Stimulated activated CD4-positive, alpha-beta T cell treated with anti-CD3 and anti-CD28 coated beads, Interleukin-1b, Interleukin-23, amount 100 ng/mL, for 4 hours (primary cell): ENCODE results near the gene OR4D5.

Experiments used
- DNase-seq, 2 donors: peaks; one replicate each; pipeline ENCODE4 v3.0.0-alpha.2; 2020; ENCODE audit warnings: low read depth in 2 of 2

Gene OR4D5

GRCh38 chr11:123939317-123939716, at the start of gene OR4D5:
Gene OR4D5 (plus strand): TSS chr11:123939617. CDS start chr11:123939617, 0 bp downstream.
- DNase-seq: no peak

- no peak for DNase-seq
These were observed 47.4 kb upstream of the OR4D5 start for GRCh38 chr11:123892031-123892430.

GRCh38 chr11:123899792-123900191, 39.6 kb upstream of the OR4D5 start:
- no peak for DNase-seq

- no peak for DNase-seq
These were observed 37.5 kb upstream of the OR4D5 start, which contains the start of gene OR8D4 for GRCh38 chr11:123901867-123902266. Gene OR8D4 (plus strand): TSS chr11:123902167. CDS start chr11:123906432, 4,265 bp downstream.

GRCh38 chr11:123903932-123904331, 35.5 kb upstream of the OR4D5 start:
- no peak for DNase-seq

- no peak for DNase-seq
These were observed 34.5 kb upstream of the OR4D5 start for GRCh38 chr11:123904932-123905331.

- no peak for DNase-seq
These were observed 33.6 kb upstream of the OR4D5 start for GRCh38 chr11:123905826-123906225.

- DNase-seq: no peak
These were observed 18.5 kb upstream of the OR4D5 start for GRCh38 chr11:123920943-123921342.

GRCh38 chr11:123924027-123924426, 15.4 kb upstream of the OR4D5 start:
- DNase-seq: no peak

GRCh38 chr11:123942413-123942812, 3.0 kb downstream of the OR4D5 start:
- no peak for DNase-seq

GRCh38 chr11:123943738-123944137, 4.3 kb downstream of the OR4D5 start, which contains the start of gene OR6T1:
Gene OR6T1 (minus strand): TSS chr11:123943838. CDS start chr11:123943838, 0 bp downstream.
- DNase-seq: no peak

- no peak for DNase-seq
These were observed 5.7 kb downstream of the OR4D5 start for GRCh38 chr11:123945132-123945531.

- DNase-seq: no peak
These were observed 17.3 kb downstream of the OR4D5 start for GRCh38 chr11:123956752-123957151.

- DNase-seq: no peak
These were observed 34.4 kb downstream of the OR4D5 start for GRCh38 chr11:123973816-123974215.

GRCh38 chr11:123976770-123977560, 37.5 kb downstream of the OR4D5 start:
- DNase-seq: no peak

- no peak for DNase-seq
These were observed 38.4 kb downstream of the OR4D5 start, which contains the start of gene OR10S1 for GRCh38 chr11:123977731-123978347. Gene OR10S1 (minus strand): TSS chr11:123977781. CDS start chr11:123977664, 117 bp downstream.

GRCh38 chr11:123979311-123979710, 39.9 kb downstream of the OR4D5 start:
- DNase-seq: no peak
